Fibroblast of lung (primary cell): ENCODE results near the gene FHL3.

Experiments
- CTCF ChIP-seq, 2 donors: IDR thresholded peaks in 1 of 2; conservative IDR thresholded peaks in 1 of 2; 1 replicate in 1 of 2; 2 replicates in 1 of 2; pipeline ENCODE4 v1.5.1; 2011 to 2012; ENCODE audit warnings: low read length in 2 of 2, control low read depth in 1 of 2, inconsistent platforms in 1 of 2, low read depth in 1 of 2, mild to moderate bottlenecking in 1 of 2
- EZH2 ChIP-seq: IDR thresholded peaks from 2 replicates; pipeline ENCODE4 v1.5.1; 2012; ENCODE audit warnings: low read length, control low read depth, mild to moderate bottlenecking; ENCODE audit errors: missing control alignments

- no peak for TF ChIP-seq CTCF (conservative IDR thresholded peaks at IDR 0.05 in 1 of 2, IDR thresholded peaks at IDR 0.05 in 1 of 2; ENCODE audit: low read depth in 1 of 2, low read length in 2 of 2)
- TF ChIP-seq EZH2, result no peak
These were observed 57.1 kb downstream of the FHL3 start for GRCh38 chr1:37948166-37948565.
